Measurements from ENCODE around the gene MAPKBP1.

MAPKBP1 gene

DNA sequence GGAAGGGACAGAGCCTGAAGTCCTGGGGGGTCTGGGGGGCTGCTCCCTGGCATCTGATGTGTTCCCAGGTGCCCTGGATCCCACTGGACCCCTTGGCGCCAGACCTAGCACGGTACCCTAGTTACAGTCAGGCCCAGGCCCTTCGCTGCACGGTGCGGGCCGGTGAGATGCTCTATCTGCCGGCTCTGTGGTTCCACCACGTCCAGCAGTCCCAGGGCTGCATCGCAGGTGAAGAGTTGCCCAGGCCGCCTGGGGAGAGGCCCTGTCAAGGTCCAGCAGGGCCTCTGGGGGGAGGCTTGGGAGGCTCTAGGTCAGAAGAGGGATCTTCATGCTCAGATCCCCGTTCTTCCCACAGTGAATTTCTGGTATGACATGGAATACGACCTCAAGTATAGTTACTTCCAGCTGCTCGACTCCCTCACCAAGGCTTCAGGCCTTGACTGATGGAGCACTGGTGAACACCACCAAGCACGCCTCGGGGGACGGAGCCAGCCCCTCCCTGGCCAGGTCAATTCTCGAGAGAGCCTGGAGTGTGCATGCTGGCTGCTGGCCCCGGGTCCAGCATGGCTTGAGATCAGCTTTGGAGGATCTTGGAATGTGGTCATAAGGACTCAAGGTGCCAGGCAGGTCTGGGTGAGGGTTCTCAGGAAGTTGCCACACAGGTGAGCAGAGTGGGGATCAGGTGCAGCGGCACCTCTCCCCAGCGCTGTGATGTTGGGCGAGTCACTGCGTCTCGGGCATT lies 62.6 kb downstream of the MAPKBP1 start:
- TF ChIP-seq GATA3 (IDR thresholded peaks at IDR 0.05; ENCODE audit: low read depth, low read length) (no peak), GATA2 (IDR thresholded peaks at IDR 0.05; ENCODE audit: low read depth, low read length) (no peak)

DNA sequence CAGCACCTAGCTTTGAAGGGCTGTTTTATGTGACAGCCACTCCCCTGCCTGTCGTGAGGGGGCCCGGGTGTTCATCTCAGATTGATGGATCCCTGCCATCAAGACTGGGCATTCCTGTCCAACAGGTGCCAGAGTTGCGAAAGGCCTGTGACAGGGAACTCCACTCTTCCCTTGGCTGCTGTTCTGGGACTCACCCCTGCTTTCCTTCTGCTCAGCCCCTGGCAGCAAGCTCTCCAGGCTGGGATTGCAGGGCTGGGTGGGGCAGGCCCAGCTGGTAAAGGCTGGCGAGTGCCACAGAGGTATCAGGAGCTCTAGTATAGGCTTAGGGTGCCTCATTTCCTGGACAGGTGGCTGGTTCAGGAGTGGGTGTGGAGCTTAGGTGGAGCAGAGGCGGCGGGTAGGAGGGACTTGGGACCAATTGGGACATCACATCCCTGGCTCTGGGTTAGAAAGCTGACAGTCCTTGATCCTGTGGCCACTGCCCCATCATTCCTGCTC lies 64.2 kb downstream of the MAPKBP1 start, which contains the start of gene PLA2G4B:
TSS of gene PLA2G4B (plus strand) at position 448 of the 498 bp plus-strand sequence. CDS start 67 bp downstream, outside the sequence.
- TF ChIP-seq GATA3 (IDR thresholded peaks at IDR 0.05; ENCODE audit: low read depth, low read length) (no peak), GATA2 (IDR thresholded peaks at IDR 0.05; ENCODE audit: low read depth, low read length) (no peak)

DNA sequence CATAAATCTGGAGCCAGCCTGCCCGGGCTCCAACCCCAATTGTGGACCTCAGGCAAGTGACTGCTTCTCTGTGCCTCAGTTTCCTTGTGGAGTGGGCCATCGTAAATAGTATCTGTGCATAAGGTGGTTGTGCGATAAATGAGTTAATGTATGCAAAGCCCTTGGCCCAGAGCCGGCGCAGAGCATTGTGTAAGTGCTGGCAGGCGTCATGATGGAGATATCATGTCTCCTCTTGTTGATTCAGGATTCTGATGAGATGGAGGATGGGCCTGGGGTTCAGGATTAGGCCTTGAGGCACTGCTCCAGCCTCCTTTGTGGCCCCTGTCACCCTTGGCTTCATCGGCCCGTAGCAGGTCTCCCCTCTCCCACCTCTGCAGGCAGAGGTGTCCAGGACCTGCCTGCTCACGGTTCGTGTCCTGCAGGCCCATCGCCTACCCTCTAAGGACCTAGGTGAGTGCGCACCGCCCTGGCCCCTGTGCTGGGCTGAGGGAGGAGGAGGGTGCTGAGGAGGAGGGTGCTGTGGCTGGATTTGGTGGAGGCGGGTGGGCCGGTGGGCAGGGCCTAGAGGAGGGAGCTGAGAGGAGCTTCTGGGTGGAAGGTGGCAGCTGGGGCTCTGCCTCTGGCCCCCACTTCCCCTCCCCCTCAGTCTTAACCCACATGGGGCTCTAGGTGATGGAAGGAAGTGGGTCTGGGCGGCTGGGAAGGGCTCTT lies 65.7 kb downstream of the MAPKBP1 start:
- no peak for TF ChIP-seq GATA3 (IDR thresholded peaks at IDR 0.05; ENCODE audit: low read depth, low read length)
- no peak for TF ChIP-seq GATA2 (IDR thresholded peaks at IDR 0.05; ENCODE audit: low read depth, low read length)

DNA sequence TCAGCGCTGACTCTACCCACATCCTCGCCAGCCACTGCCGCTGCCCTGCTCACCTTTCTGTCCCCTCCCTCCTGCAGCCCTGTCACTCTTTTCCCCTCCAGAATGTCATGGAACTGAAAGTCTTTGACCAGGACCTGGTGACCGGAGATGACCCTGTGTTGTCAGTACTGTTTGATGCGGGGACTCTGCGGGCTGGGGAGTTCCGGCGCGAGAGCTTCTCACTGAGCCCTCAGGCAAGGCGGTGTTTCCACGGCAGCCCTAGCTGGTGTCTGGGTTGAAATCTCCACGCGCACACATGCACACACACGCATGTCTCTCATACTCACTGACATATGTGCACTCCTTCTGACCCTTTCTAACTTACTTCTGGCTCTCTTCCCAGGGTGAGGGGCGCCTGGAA lies 66.4 kb downstream of the MAPKBP1 start:
- TF ChIP-seq GATA3 (IDR thresholded peaks at IDR 0.05; ENCODE audit: low read depth, low read length) (no peak), GATA2 (IDR thresholded peaks at IDR 0.05; ENCODE audit: low read depth, low read length) (no peak)

DNA sequence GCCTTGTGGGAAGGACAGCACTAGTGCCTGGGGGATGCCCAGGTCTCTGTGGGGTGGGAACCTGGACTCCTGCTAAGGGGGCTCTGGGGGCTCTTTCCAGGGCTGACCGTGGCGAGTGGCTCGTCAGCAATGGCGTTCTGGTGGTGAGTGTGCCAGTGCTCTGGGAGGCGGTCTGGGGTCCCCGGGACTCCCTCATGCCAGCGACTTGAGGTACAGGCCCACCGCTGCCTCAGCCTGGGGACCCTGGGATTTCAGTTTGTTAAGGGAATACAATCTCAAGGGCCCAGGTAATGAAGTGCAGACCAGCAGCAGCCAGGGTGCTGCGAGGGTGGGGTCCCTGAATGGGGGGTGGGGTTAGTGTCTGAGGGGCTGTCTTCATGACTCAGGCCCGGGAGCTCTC lies 66.8 kb downstream of the MAPKBP1 start:
- TF ChIP-seq GATA2 (IDR thresholded peaks at IDR 0.05; ENCODE audit: low read depth, low read length) (no peak), GATA3 (IDR thresholded peaks at IDR 0.05; ENCODE audit: low read depth, low read length) (no peak)

DNA sequence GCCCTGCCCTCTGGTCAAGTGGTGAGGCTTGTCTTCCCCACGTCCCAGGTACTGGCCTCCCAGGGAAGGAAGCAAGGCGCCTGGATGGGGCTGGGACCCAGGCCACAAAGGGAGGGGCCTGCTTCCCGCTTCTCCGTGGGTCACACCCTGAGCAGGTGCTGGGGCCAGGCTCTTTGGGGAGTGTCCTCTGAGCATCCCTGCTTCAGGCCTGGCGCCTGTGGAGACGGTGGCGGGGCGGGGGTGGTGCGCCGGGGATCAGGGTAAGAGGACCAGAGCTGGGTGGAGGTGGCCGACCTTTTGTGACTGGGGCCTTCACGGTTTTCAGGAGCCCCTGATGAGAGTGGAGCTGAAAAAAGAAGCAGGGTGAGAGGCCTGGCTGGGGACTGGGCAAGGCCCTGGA lies 67.9 kb downstream of the MAPKBP1 start:
- TF ChIP-seq GATA2 (IDR thresholded peaks at IDR 0.05; ENCODE audit: low read depth, low read length) (no peak), GATA3 (IDR thresholded peaks at IDR 0.05; ENCODE audit: low read depth, low read length) (no peak)

DNA sequence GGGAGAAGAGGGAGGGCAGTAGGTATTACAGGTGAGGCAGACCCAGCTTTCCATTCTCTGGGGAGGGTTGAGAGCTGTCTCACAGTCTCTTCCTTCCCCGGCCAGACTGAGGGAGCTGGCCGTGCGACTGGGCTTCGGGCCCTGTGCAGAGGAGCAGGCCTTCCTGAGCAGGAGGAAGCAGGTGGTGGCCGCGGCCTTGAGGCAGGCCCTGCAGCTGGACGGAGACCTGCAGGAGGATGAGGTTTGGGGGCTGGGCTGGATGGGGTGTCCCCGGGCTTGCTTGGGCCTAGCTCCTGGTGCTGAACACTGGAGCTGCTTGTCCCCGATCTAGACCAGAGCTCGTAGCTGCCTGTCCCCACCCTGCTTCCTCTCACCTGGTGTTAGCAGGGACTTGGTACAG lies 69.3 kb downstream of the MAPKBP1 start:
- no peak for TF ChIP-seq GATA2 (IDR thresholded peaks at IDR 0.05; ENCODE audit: low read depth, low read length)
- TF ChIP-seq GATA3 (IDR thresholded peaks at IDR 0.05; ENCODE audit: low read depth, low read length), result no peak

DNA sequence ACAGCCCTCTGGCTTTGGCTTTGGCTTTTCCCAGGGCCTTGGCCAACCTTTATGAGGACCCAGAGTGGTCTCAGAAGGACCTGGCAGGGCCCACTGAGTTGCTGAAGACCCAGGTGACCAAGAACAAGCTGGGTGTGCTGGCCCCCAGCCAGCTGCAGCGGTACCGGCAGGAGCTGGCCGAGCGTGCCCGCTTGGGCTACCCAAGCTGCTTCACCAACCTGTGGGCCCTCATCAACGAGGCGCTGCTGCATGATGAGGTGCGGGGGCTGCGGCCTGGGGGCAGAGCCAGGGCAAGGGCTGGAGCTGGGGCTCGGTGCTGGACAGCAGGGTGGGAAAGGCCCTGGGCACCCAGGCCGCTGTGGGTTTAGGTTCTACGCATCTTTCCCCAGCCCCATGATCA lies 70.5 kb downstream of the MAPKBP1 start:
- TF ChIP-seq GATA2 (IDR thresholded peaks at IDR 0.05; ENCODE audit: low read depth, low read length) (no peak), GATA3 (IDR thresholded peaks at IDR 0.05; ENCODE audit: low read depth, low read length) (no peak)

DNA sequence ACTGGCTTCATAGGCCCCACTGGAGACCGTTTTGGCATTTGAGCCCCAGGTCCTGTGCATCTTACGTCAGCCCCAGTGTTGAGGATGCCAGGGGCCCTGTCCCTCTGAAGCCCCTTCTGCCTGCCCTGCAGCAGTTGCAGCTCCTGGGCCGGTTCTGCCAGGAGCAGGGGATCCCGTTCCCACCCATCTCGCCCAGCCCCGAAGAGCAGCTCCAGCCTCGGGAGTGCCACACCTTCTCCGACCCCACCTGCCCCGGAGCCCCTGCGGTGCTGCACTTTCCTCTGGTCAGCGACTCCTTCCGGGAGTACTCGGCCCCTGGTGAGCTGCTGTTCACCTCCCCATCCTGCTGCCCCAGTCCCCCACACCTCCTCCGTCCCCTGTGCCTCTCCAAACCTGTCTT lies 72.9 kb downstream of the MAPKBP1 start:
- no peak for TF ChIP-seq GATA2 (IDR thresholded peaks at IDR 0.05; ENCODE audit: low read depth, low read length)
- no peak for TF ChIP-seq GATA3 (IDR thresholded peaks at IDR 0.05; ENCODE audit: low read depth, low read length)

DNA sequence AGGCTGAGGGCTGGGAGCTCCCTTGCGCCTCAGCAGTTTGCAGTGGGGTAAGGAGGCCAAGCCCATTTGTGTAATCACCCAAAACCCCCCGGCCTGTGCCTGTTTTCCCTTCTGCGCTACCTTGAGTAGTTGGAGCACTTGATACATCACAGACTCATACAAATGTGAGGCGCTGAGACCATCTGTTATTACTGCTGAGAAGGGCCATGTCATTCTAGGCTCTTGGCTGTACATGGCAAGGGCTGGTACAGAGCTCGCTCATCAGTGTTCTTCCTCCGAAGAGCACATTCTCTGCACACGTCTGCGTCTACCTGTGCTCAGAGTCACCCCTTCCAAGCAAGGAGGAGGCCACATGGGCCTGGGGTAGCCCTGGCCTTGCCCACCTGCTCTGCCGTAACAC lies 73.7 kb downstream of the MAPKBP1 start:
- TF ChIP-seq GATA3 (IDR thresholded peaks at IDR 0.05; ENCODE audit: low read depth, low read length) (no peak), GATA2 (IDR thresholded peaks at IDR 0.05; ENCODE audit: low read depth, low read length) (no peak)

DNA sequence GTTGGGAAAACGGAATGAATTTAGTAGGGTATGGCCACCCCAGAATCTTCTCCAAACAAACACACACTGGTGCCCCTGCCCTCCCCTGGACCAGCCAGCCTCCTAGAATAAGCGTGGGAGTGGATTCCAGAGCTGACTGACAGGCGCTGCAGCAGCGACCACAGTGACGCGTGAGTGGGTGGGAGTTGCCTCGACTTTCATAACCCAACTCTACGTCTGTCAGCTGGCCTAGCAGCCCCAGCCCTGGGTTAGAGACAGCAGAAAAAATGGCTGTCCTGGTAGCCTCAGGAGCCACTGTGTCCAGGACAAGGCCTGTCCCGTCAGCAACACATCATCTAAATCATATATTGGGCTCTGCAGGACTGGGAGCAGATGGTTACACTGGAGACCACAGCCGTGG lies 74.3 kb downstream of the MAPKBP1 start:
- TF ChIP-seq GATA3 (IDR thresholded peaks at IDR 0.05; ENCODE audit: low read depth, low read length), result no peak
- no peak for TF ChIP-seq GATA2 (IDR thresholded peaks at IDR 0.05; ENCODE audit: low read depth, low read length)

DNA sequence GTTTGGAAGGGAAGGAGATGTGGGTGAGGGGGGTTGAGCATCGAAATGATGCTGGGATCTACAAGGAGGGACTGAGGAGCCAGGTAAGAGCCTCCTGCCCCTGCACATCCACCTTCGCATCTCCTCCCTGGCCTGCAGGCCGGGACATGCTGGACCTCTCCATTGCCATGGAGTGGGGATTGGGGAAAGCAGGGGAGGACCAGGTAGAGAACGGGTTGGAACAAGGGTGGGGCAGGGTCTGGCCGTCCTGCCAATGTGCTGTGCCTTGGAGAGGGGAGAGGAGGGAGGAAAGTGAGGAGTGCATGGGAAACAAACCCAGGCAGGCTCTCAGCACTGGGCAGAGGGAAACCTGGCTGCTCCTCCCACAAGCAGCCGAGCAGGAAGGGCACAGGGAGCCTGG lies 74.9 kb downstream of the MAPKBP1 start:
- TF ChIP-seq GATA2 (IDR thresholded peaks at IDR 0.05; ENCODE audit: low read depth, low read length) (no peak), GATA3 (IDR thresholded peaks at IDR 0.05; ENCODE audit: low read depth, low read length) (no peak)

DNA sequence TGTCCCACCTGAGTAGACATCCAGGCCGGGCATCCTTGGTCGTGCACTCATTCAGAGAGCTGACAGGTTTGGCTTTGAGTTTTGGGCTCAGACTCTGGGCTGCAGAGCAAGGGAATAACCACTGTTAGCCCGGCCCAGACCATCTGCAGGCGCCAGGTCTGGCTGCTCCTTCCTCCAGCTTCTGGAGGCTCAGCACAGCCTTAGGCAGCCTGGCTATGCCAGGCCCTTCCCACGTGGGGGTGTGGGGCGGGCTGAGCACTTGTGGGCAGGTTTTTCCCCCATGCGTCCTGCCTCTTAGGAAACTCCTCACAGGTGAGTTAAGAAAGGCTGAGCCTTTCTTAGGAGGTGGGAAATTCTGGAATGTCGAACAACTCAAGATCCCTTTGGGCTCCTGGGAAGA lies 75.6 kb downstream of the MAPKBP1 start:
- TF ChIP-seq GATA2 (IDR thresholded peaks at IDR 0.05; ENCODE audit: low read depth, low read length) (no peak), GATA3 (IDR thresholded peaks at IDR 0.05; ENCODE audit: low read depth, low read length) (no peak)

DNA sequence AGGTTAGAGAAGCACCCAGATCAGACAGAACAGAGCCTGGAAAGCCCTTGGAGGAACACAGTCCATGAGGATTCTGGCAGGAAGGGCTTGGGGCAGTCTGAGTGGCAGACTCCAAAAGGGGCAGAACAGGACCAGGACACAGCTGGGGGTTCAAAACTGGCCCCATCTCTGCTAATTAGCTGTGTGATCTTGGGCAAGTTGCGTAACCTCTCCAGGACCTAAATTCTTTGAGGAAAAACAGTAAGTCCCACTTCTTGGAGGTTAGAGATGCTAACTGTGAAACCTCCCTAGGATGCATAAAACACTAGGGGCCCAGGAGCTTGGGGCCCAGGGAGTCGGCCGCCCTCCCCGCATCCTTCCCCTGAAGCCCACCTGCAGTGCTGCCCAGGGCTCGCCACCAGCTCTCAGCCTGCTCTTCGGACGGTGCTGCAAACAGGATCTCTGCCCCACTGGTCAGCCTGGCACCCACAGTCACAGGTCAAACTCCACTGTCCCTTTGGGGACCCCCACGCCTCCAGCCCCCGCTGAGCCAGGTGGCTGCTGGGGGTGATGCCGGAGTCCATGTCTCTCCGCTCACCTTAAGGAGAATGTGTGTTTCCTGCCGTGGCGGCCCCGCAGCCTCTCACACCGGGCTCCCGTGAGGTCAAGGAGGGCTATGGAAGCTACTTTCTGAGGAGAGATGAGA lies 76.3 kb downstream of the MAPKBP1 start:
- TF ChIP-seq GATA3 (IDR thresholded peaks at IDR 0.05; ENCODE audit: low read depth, low read length), result no peak
- no peak for TF ChIP-seq GATA2 (IDR thresholded peaks at IDR 0.05; ENCODE audit: low read depth, low read length)

All from SH-SY5Y (cell line).